Measurements from ENCODE around the gene DPT. TPM values are rescaled to one million over a fixed set of nuclear protein-coding genes. Genes with fewer than 3 reads are reported as not detected.

The DPT gene
- total RNA-seq, 1 donor from 2014 or later: not detected

Other genes starting within 250 kb of the DPT start
- not detected in 2 replicates for gene XCL2, start 185.2 kb downstream of the DPT start, total RNA-seq
- gene XCL1, start 152.6 kb downstream of the DPT start, total RNA-seq: not detected in 2 replicates